NCI-H524 treated with DMSO at 0.1 percent for 48 hours (cell line): ENCODE results near the gene OBP2A.
"Not testable (repeated sequence)": the region's sequence is repeated elsewhere in the genome, so short reads cannot be mapped to it uniquely, and the experiment has no call there.

Experiments used
- DNase-seq: peaks from one replicate; lab custom pipeline; 2025; lab: John Stamatoyannopoulos, UW

OBP2A gene

GRCh38 chr9:135526730-135527571 lies 19.0 kb upstream of the OBP2A start:
- DNase-seq = no peak

- not testable (repeated sequence) for DNase-seq
Observed at GRCh38 chr9:135528842-135529435, 17.0 kb upstream of the OBP2A start.

- no peak for DNase-seq
Observed at GRCh38 chr9:135530146-135530545, 15.8 kb upstream of the OBP2A start.

GRCh38 chr9:135531096-135531495 lies 14.8 kb upstream of the OBP2A start:
- DNase-seq = no peak

GRCh38 chr9:135533113-135533512 lies 12.8 kb upstream of the OBP2A start:
- DNase-seq = no peak

GRCh38 chr9:135533674-135534073 lies 12.3 kb upstream of the OBP2A start:
- DNase-seq = no peak

GRCh38 chr9:135534192-135534711 lies 11.7 kb upstream of the OBP2A start:
- not testable (repeated sequence) for DNase-seq

GRCh38 chr9:135534826-135535225 lies 11.1 kb upstream of the OBP2A start:
- DNase-seq = not testable (repeated sequence)

GRCh38 chr9:135535631-135536030 lies 10.3 kb upstream of the OBP2A start:
- not testable (repeated sequence) for DNase-seq

GRCh38 chr9:135536216-135536615 lies 9.7 kb upstream of the OBP2A start:
- DNase-seq = no peak

GRCh38 chr9:135543262-135543894 lies 2.5 kb upstream of the OBP2A start:
- DNase-seq = not testable (repeated sequence)

- no peak for DNase-seq
Observed at GRCh38 chr9:135544981-135545635, 818 bp upstream of the OBP2A start.

GRCh38 chr9:135546792-135547617 lies 1.1 kb downstream of the OBP2A start:
- not testable (repeated sequence) for DNase-seq

- no peak for DNase-seq
Observed at GRCh38 chr9:135547756-135548736, 2.1 kb downstream of the OBP2A start.

GRCh38 chr9:135549478-135550343 lies 3.8 kb downstream of the OBP2A start:
- DNase-seq = not testable (repeated sequence)

- DNase-seq = no peak
Observed at GRCh38 chr9:135550344-135550918, 4.5 kb downstream of the OBP2A start.

GRCh38 chr9:135551031-135551430 lies 5.1 kb downstream of the OBP2A start:
- DNase-seq = no peak

GRCh38 chr9:135551456-135551855 lies 5.5 kb downstream of the OBP2A start:
- DNase-seq = no peak
